GM20431 (cell line): Measurements from ENCODE around the gene CCDC178.
"Not testable (repeated sequence)": the region's sequence is repeated elsewhere in the genome, so short reads cannot be mapped to it uniquely, and the experiment has no call there.

Experiments
- in situ Hi-C: fragments of 300-500 bp; cut with MseI, MboI; formaldehyde crosslinking; loops from one replicate; pipeline ENCODE4 v1.15.0; 2020; ENCODE audit warnings: low sequenced_read_pairs; ENCODE audit not compliant: unreplicated experiment

The CCDC178 gene, protein sequence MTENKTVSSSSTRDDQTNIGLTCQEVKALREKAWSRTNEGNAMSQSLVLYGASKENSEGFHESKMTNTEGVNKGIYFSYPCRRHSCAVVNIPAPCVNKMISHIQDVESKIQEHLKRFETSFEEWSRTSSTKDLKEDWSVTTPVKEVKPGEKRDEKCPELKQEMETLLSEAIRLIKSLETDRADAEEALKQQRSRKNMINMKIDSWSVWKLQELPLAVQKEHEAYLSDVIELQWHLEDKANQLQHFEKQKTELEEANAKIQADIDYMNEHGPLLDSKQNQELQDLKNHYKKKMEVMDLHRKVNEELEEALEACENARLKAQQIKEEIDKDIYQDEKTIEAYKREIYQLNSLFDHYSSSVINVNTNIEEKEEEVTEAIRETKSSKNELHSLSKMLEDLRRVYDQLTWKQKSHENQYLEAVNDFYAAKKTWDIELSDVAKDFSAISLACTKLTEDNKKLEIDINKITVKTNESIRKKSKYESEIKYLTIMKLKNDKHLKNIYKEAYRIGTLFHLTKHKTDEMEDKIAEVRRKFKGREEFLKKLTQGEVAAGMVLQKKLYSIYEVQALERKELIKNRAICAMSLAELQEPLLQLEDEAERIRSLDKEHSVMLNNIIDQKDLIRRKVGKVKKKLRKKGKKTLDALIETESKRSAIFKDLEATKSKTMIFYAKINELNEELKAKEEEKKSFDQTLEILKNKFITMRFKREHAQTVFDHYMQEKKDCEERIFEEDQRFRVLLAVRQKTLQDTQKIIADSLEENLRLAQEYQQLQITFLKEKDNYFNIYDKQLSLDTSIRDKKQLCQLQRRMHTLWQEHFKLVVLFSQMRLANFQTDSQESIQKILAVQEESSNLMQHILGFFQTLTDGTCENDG

DNA sequence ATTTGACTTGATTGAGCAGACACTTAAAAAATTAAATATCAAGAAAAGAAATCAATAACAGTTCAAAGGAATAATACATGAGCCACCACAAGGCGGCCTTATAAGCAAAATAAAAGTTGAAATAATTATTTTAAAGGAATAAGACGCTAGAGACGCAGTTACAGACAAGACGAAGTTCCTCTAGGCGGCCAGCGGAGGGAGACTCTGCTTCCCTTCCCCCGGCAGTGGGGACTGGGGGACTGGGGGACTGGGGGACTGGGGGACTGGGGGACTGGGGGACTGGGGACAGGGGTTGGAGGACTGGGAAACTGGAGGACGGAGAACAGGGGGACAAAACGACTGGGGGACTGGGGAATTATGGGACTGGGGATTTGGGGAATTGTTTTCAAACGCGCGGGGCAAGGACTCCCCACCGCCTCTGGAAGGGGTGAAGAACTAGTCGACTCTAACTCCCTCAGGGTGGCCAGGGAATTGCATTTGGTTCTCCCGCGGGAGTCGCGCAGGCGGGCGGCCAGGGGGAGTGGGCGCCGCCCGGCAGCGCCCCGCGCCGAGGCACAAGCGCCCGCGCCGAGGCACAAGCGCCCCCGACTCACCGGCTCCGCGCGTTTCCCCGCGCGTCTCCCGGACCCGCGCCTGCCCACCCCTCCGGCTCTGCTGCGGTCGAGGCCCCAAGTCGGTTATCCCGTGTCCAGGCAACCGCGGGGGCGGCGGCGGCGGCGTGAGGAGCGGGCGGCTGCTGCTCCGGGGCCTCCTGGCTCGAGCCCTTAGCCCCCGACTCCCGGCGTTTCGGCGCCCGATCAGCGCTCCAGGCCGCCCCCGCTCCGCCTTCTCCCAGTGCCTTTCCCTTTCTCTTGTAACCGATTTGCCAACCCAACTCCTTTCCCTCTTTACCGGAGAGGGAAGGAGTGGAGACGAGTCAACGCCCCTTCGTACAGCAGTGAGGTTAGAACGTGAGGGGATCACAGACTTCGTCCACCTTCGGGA lies at the start of gene CCDC178:
Gene CCDC178, minus strand, starts transcription at position 662 of the 984 bp plus-strand sequence. CDS start 28,633 bp downstream, outside the sequence.
- in situ Hi-C loops: no loop called here

DNA sequence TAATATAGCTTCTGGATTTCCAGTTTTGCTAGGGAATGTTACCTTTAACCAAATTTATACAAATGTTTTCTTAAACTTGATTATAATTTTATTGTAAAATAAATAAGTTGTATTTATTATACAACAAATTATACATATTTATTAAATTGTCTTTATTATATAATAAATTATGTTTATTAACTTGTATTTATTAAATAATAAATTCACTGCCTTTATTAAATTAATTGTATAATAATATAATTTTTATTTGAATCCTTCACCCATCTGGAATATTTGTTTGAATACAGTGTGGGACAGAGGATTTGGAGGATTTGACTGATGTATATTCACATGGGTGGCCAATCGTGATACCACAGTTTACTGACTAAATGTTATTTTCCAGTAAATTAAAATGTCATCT lies 43.4 kb upstream of the CCDC178 start:
- in situ Hi-C loops: no loop called here

DNA sequence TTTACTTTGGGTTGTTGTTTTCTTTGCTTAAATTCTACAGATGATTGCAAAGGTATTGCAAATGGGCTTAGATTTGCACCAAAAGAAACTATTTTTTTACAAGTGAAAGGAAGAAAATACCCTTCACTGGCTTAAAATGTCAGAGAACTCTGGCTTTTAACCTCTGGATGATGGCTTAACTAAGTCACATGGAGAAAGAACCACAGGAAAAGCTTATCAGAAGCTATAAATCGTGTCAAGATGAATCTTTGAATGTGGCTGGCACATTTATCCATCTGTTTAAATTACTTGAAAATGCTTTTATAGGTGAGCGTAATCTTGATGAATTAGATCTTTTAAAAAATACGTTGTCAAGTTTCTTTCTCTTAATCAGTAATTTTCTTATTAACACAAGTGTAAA lies 32.0 kb upstream of the CCDC178 start:
- in situ Hi-C loops: no loop called here

DNA sequence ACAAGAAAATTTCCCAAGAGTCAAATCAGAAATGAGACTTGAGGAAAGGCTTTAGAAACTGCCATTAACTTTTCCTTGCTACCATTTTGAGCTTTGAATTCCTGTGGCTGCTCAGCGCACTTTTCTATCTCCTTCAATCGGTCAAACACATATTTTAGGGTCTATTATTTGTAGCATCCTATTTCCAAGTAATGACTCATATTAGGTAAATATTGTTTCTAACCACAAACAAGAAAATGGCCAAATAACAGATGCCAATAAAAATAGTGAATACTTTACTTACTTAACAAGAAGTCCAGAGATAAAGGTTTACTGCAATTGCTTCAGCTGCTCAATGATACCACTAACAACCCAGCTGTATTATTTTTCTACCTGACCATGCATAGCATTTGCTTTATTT lies 29.7 kb upstream of the CCDC178 start:
- in situ Hi-C loops: no loop called here

DNA sequence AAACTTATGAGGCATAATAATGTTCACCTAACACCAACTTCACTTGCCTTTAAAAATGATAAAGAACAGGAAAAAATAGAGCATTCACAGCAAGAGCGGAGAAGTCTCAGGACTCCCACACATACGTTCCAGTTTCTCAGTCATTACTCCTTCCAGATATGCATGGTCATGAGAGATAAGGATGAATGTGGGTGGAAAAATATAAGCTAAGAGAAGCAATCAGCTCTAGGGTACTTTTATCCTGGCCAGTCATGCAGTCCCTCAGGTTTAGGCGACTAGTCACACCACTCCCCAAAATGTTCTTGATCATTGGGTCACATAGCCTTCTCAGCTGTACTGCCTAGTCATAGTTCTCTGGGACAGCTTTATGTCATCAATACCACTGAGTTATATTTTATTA lies 29.2 kb upstream of the CCDC178 start:
- in situ Hi-C loops: no loop called here

DNA sequence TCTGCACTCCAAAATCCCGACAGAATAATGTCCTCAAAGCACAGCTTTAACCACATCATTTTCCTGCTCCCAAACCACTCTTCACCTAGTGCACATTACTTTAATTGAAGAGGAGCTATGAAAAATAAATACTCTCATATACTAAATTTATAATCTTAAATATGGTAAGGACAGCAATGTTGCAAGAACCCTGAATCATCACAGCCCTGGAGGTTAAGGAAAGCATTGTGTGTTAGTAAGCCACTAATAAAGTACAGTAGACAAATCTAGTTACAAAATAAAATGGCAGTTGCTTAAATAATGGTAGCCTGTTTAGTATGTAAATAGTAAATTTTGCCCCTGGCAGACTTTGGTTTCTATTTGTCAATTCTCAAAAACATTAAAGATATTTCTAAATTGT lies 27.0 kb upstream of the CCDC178 start:
- in situ Hi-C loops: no loop called here

DNA sequence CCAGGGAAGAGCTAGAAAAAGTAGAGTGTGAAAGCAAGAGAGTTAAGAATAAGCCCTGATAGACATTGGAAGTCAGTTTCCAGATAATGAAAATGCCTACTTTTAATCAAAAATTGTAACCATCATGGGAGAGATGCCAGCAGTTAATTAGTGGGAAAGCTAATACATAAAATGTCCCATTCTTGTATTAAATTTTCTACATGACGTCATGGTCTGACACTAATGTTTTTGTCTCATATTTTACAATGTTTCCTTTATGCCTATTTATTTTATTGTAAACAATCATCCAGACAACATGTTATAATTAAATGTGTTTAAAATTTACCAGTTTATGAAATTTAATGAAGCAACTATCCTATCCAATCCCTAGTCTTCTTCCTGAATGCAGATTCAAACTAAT lies 26.3 kb upstream of the CCDC178 start:
- in situ Hi-C loops: no loop called here

DNA sequence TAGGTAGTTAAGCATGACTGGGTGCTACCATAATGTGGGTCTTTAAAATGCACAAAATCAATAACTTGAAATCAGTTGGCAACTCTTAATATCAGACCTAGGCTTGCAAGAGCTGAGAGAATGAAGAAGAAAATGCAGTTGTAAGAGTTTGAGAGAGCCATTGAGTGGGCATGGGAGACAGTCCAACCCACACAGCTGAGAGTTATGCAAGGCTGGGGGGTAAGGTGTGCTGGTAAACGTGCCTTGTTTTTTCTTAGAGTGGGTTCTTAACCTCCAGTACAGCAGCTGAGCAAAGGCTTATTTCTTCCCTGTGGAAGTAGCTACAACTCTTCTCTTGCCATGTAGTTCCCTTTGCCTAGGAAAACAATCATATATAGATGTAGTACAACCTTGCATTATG lies 20.2 kb upstream of the CCDC178 start:
- in situ Hi-C loops: no loop called here

DNA sequence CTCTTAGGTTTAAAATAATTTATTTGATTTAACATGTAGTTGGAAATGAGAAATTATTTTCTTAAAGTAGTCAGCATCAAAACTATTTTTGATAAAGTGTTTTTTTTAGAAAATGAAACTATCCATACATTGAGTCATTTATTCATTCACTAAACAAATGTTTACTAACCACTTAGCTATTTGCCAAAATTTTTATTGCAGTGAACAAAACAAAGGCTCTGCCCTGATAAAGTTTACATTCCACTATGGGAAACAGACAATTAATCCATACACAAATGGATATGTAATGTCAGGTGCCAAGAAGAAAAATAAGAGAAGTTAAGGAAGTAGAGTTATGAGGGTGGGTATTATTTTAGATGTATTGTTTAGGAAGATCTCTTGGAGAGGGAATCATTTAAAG lies 19.1 kb upstream of the CCDC178 start:
- in situ Hi-C loops: no loop called here

DNA sequence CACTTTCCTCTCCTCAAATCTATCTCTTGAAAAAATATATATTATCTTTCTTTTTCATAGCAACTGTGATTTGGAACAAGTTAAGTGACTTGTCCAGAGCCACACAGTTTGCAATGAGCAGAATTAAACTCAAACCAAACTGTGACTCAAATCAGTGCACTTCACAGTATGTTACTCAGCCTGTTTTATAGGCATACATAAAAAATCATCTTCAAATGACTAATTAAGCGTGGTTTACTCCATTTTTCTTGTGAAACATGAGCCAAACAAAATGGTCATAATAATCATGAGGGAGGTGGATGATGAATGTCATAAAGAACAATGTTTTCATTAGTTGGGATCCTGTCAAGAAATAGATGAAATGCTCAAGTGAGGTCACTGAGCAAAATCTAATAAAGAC lies 6.1 kb upstream of the CCDC178 start:
- in situ Hi-C loops: no loop called here

DNA sequence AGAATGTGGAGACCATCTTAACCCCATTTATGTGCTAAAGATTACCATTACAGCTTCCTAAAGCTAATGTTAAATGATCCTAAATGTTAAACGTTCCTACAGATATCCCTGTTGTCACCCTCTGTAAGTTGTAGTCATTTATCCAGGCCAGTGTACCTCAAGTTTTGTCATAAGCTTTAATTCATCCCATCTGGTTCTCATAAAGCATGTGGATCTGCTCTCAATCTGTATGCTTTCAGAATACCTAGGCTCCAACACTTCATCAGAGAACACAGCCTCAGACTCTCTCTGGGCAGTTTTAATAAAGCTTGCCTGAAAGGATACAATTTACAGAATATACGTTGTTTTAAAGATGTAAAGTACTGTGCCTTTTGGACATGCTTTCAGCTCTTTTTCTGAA lies 4.2 kb upstream of the CCDC178 start:
- in situ Hi-C loops: no loop called here

DNA sequence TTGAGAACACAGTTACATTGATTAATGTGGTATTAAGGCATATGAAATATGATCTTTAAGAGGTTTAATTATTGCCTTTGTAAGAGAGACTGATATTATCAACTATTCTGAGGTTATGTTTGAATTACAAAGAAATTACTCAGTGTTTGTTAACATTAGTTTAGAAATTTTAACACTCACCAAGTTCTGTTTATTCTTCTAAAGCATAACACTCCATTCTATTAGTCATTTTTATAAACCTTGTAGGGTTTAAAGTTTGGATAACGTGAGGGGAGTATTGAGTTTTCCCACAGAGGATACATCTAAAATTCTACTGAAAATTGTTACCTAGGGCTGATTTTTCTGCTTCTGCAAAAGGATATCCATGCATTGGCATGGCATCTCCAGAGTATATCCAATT lies 7.7 kb downstream of the CCDC178 start:
- in situ Hi-C loops: no loop called here

DNA sequence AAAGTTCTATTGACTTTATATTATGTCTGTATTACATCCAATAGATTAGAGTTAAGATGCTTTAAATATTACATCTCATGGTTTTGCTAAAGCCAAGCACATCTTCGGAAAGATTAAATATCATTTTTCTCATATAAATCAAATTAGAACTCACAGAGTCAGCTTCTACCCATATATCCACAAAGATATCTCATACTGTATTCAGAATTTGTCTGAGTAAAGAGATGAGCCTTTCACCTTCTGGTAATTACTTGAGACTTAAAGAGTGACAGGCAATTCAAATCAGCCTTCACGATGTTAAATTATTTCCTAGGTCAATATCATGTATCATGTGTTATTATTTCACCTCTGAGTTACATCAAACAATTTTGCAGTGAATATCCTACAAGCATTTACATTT lies 13.0 kb downstream of the CCDC178 start:
- in situ Hi-C loops: no loop called here

DNA sequence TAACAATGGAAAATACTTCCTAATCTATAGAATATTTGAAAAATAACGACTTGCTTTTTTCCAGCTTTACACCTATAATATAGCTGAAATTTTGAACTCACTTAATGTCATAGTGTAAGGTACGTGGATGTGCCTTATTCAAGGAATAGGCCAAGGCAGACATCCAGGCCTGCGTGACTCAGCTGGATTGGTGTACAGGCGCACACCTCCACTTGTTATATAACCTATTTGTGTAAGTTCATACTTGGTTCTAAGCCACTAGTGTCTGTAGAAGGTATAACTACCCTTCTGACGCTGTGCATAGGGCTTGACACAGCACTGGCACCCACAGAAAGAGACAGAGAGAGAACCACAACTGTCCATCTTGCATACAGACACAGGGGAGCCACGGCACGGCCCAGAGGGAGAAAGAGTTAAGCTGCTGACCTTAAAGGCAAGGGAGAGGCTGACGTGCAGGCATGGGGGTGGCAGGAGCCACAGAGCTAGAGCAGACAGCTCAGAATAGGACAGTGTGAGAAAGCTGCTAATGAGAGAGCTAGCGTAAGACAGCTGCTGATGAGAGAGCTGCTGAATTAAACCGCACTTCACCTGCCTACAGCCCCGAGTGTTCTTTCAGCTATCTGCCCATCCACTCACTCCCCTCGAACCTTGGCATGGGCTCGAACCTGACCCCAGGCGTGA lies 16.1 kb downstream of the CCDC178 start:
- in situ Hi-C loops: no loop called here

DNA sequence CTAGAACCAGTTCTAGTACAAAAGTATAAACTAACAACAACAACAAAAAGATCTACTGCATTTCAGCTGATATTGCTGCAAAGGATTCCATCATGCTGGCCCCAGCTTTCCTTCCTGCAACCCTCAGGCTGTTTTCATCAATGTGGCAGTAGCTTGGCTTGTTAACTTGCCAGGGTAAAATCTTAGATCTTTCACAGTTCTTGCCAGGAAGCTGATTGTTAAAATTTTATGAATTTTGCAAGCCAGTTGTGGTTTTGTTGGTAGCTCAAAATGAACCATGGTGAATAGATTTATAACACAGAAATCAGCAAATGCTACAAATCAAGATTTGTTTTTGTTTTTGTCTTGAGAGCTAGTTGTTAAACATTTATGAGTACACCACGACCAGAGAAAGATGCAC lies 19.3 kb downstream of the CCDC178 start:
- in situ Hi-C loops: no loop called here

DNA sequence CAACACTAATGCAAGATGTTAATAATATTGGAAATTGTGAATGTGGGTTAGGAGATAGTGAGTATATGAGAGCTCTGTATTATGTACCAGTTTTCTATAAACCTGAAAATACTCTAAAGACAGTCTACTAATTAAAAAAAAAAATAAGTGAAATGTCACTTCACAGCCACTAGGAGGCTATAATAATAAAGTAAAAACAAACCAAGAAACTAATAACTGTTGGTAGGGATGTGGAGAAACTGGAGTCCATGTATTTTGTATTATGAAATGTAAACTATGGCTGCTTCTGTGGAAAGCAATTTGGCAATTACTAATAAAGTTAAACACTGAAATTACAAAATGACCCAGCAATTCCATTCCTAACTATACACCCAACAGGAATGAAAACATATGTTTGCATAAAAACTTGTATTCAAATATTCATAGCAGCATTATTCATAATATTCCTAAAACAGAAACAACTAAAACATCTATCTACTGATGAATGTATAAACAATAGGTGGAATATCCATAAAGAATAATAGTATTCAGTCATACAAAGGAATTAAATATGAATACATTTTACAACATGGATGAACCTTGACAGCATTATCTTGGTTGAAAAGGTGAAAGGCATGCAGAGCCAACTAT lies 36.2 kb downstream of the CCDC178 start:
- in situ Hi-C loops: no loop called here

DNA sequence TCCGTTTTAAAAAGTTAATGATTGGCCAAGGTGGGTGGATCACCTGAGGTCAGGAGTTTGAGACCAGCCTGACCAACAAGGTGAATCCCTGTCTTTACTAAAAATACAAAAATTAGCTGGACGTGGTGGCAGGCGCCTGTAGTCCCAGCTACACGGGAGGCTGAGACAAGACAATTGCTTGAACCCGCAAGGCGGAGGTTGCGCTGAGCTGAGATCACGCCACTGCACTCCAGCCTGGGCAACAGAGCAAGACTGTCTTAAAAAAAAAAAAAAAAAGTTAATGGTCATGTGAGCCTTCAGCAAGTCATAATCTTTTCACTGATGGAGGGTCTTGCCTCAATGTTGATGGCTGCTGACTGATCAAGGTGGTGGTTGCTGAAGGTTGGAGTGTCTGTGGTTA lies 41.6 kb downstream of the CCDC178 start:
- in situ Hi-C loops: not testable (repeated sequence)

DNA sequence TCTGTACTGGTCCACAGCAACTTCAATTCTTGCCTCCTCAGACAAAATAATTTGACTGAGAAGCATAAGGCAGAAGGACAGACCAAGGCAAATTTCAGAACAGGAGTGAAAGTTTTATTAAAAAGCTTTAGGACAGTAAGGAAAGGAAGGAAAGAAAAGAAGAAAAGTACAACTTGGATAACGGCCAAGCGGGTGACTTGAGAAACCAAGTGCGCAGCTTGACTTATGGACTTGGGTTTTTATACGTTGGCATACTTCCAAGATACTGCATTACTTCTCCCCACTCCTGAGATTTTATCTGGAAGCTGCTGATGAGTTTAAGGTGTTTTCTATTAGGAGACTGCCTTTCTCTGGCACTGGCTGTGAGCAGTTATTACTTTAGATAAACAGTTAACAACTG lies 64.7 kb downstream of the CCDC178 start:
- in situ Hi-C loops: no loop called here

DNA sequence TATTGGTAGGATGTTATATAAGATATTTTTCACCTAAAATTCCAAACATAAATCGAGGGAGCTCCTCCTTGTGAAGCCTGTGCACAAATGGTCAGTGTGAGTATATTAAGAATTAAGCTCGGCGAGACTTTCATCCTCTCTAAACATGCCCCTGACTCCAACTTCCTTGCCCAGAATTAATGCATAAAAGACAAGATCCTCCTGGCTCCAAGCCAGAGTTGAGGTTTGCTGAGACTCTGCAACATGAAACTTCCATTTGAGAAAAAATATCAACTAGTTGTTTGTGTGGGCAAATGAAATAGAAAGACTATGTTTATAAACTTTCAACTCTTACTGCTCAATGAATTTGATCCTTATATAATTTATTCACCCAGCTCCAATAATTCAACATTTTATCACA lies 68.1 kb downstream of the CCDC178 start:
- in situ Hi-C loops: no loop called here
